22Rv1 (cell line): ENCODE data around the gene NBAS.

Source experiments
- ZFX ChIP-seq: fragments of 450-650 bp; IDR thresholded peaks from 2 replicates; pipeline ENCODE4 v1.6.1; 2017; ENCODE audit warnings: antibody characterized with exemption, borderline replicate concordance
- TF ChIP-seq, protein P1 (sequence below): fragments of 450-650 bp; IDR thresholded peaks from 2 replicates; pipeline ENCODE4 v1.5.1; 2017; ENCODE audit warnings: mild to moderate bottlenecking

DNA sequence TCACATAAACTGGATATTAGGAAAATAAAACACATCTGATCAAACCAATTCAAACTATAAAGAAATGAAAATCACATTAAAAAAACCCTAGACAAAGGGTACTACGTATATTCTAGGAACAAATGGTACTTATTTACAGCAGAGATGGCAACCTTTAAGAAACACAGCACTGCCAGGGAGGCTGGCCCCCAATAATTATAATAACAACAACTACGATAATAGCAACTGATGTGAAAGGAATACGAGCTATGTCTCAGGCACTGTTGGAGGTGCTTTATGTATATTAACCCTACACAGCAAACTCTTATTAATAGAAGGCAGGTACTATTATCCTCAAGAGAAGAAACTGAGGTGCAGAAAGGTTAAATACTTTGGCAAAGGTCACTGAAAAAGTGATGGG is 193.9 kb downstream of the NBAS start:
- TF ChIP-seq, protein P1, sequence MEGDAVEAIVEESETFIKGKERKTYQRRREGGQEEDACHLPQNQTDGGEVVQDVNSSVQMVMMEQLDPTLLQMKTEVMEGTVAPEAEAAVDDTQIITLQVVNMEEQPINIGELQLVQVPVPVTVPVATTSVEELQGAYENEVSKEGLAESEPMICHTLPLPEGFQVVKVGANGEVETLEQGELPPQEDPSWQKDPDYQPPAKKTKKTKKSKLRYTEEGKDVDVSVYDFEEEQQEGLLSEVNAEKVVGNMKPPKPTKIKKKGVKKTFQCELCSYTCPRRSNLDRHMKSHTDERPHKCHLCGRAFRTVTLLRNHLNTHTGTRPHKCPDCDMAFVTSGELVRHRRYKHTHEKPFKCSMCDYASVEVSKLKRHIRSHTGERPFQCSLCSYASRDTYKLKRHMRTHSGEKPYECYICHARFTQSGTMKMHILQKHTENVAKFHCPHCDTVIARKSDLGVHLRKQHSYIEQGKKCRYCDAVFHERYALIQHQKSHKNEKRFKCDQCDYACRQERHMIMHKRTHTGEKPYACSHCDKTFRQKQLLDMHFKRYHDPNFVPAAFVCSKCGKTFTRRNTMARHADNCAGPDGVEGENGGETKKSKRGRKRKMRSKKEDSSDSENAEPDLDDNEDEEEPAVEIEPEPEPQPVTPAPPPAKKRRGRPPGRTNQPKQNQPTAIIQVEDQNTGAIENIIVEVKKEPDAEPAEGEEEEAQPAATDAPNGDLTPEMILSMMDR, result no peak
- no peak for TF ChIP-seq ZFX
